Psoas muscle (tissue), 8 donors: Measurements from ENCODE around the gene SLC30A2. TPM values are rescaled to one million over a fixed set of nuclear protein-coding genes. Genes with fewer than 3 reads are reported as not detected.

ENCODE experiments used
- ATAC-seq, 4 donors: fragments of 200-7000 bp; cut with Tn5 transposase; one replicate each; pipeline ENCODE4 v1.9.1; 2020; ENCODE audit warnings: moderate library complexity in 3 of 4, mild to moderate bottlenecking in 2 of 4
- DNase-seq, 2 donors: peaks; one replicate each; pipeline ENCODE4 v3.0.0-alpha.2; 2020
- H3K27ac ChIP-seq: fragments of 200-600 bp; one replicate; pipeline ENCODE4 v1.8.0; 2022
- H3K27me3 ChIP-seq, 3 donors: fragments of 200-600 bp in 1 of 3; one replicate each; pipeline versions ENCODE4 v1.6.1 to v1.8.0; 2013 to 2022; ENCODE audit warnings: low read length in 2 of 3, mild to moderate bottlenecking in 2 of 3, moderate library complexity in 1 of 3; ENCODE audit not compliant: insufficient read depth in 3 of 3
- H3K36me3 ChIP-seq, 2 donors: fragments of 200-600 bp in 1 of 2; one replicate each; pipeline versions ENCODE4 v1.6.1 to v1.8.0; 2013 to 2022; ENCODE audit warnings: low read depth in 1 of 2, mild to moderate bottlenecking in 1 of 2, moderate library complexity in 1 of 2; ENCODE audit not compliant: insufficient read depth in 1 of 2
- H3K4me1 ChIP-seq: fragments of 200-600 bp; one replicate; pipeline ENCODE4 v1.8.0; 2022
- H3K4me3 ChIP-seq: fragments of 200-600 bp; one replicate; pipeline ENCODE4 v1.8.0; 2022; ENCODE audit warnings: mild to moderate bottlenecking
- H3K9me3 ChIP-seq: fragments of 200-600 bp; one replicate; pipeline ENCODE4 v1.8.0; 2022
- WGBS, 3 donors: extraction: QIAGEN DNeasy Blood & Tissue Kit; methylation state at CpG; one replicate each; pipeline versions ENCODE4 v1.1.6 to v1.1.7; 2013; 5-methylcytosine and 5-hydroxymethylcytosine counted together
- intact Hi-C, 2 donors: fragments of 100-400 bp; cut with DNase I; formaldehyde crosslinking; loops; one replicate each; pipeline versions ENCODE4 v1.11.0 to v1.14.2; 2022
- polyA plus RNA-seq, 3 donors: library from polyadenylated mRNA; stranded (reverse); fragments of 200-250 nt; gene quantifications; one replicate each; pipeline ENCODE4 v1.2.3, GENCODE V29; 2013
- total RNA-seq, 4 donors: library from RNA; stranded (reverse); fragmentation: NEBNext Ultra II Directional in 2 of 4; extraction: Animal tissue kit (Norgen Biotek cat#: 25700) in 2 of 4; gene quantifications; one replicate each; pipeline versions ENCODE4 v1.2.1 to v1.2.4, GENCODE V29; 2021 to 2023
- TF ChIP-seq, protein P1 (sequence below): fragments of 200-600 bp; IDR thresholded peaks from one replicate; pipeline ENCODE4 v1.8.0; 2022; ENCODE audit warnings: antibody characterized with exemption
- donor health status: healthy with polysubstance abuse.
- donor health status: DM: no; HTN: no; CAD: no; lungs with moderate emphysema.
- donor health status: Bipolar disorder and iron deficiency.
- donor health status: healthy.
- donor health status: DM: yes; HTN: yes; CAD: no.
- donor health status: DM: no; HTN: no; CAD: no.
- donor health status: DM: no; HTN: no; CAD: no.
- donor health status: DM: yes; HTN: yes; CAD: no.

The SLC30A2 gene
- total and polyA plus RNA-seq, 7 donors: 0.21 to 7.8 (median 1.2) TPM

DNA sequence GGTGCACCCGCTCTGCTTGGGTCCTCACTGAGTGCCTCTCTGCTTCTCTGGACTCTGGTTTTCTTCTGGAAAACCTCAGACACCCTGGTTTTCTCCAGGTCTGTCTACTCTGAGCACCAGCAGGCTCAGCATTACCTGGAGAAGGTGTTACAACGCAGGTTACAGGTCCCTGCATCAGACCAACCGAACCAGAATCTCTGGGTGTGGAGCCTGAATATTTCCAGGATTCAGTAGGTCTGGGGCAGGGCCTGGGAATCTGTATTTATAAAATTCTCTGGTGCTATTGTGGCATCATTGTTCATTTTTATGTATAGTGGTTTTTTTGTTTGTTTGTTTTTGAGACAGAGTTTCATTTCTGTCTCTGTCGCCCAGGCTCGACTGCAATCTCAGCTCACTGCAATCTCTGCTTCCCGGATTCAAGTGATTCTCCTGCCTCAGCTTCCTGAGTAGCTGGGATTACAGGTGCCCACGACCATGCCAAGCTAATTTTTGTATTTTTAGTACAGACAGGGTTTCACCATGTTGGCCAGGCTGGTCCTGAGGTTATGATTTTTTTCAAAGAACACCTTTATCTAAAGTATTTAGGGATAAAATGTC, 1.5 kb upstream of the SLC30A2 start:
- peak overlapping the region; percentile 88 for H3K27ac ChIP-seq
- peaks cover 0 to 8% (median 0%) of the 10 kb centered on the region in 3 donors for H3K27me3 ChIP-seq
- intact Hi-C loops: no loop called here
- no peak overlapping the region for H3K4me3 ChIP-seq
- WGBS, 3 donors: 74 to 82% (median 78%) methylated on average over 7 of the region's 7 CpGs
- DNase-seq (no peak), ATAC-seq (peak in 3 of 4 donors; percentile 0 to 2 (median 1))
- TF ChIP-seq, protein P1, sequence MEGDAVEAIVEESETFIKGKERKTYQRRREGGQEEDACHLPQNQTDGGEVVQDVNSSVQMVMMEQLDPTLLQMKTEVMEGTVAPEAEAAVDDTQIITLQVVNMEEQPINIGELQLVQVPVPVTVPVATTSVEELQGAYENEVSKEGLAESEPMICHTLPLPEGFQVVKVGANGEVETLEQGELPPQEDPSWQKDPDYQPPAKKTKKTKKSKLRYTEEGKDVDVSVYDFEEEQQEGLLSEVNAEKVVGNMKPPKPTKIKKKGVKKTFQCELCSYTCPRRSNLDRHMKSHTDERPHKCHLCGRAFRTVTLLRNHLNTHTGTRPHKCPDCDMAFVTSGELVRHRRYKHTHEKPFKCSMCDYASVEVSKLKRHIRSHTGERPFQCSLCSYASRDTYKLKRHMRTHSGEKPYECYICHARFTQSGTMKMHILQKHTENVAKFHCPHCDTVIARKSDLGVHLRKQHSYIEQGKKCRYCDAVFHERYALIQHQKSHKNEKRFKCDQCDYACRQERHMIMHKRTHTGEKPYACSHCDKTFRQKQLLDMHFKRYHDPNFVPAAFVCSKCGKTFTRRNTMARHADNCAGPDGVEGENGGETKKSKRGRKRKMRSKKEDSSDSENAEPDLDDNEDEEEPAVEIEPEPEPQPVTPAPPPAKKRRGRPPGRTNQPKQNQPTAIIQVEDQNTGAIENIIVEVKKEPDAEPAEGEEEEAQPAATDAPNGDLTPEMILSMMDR: no peak
- peaks cover 7% of the 10 kb centered on the region for H3K4me1 ChIP-seq
- peaks cover 0 to 17% of the 10 kb centered on the region in 2 donors for H3K36me3 ChIP-seq
- H3K9me3 ChIP-seq: no peaks in the 10 kb centered on the region

DNA sequence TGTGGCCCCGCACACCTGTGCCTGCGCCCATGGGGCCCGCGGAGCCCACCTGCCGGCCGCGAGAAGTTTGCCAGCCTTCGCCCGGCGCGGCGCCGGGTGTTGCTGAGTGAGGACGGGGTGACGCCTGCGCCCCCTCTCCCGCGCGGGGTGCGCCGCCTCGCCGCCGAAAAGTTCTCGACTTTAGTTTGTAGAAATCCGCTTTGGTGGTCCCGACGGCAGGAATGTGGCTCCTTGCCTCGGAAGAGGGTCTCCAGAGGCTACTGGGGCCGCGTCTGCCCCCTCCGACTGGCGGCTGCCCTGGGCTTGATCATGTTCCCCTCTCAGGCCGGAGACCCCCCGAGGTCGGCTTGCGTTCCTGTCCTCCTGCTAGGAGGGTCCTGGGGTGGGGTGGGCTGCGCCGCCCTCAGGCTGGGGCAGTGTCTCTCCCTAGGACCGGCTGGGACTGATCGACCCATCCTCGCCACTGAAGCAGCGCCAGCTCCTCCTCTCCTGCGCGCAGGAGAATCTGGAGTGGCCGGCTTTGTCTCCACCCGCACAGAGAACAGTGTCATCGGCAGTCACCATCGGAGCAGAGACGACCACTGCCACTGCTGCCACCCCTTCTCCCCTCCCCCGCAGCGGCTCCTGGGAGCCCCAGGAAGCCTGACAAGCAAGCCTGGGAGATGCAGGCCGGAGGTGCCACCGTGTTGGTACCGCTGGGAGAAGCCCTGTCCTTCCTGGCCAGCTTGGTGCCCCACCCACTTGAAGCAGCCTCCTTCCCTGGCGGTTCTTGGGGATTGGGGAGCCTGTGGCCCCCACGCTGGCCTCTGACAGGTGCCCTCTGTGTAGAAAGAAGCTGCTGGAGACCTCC, 553 bp upstream of the SLC30A2 start:
- peaks cover 7% of the 10 kb centered on the region for H3K4me1 ChIP-seq
- H3K27ac ChIP-seq: peak overlapping the region; percentile 88
- TF ChIP-seq, protein P1: no peak
- DNase-seq (peak in 1 of 2 donors; percentile 87), ATAC-seq (peak; percentile 5 to 19 (median 10))
- peaks cover 0 to 8% (median 0%) of the 10 kb centered on the region in 3 donors for H3K27me3 ChIP-seq
- intact Hi-C loops: no loop called here
- H3K9me3 ChIP-seq: no peaks in the 10 kb centered on the region
- peak overlapping the region; percentile 53 for H3K4me3 ChIP-seq
- WGBS, 3 donors: 6 to 16% (median 7%) methylated on average over 49 to 57 of the region's 57 CpGs
- H3K36me3 ChIP-seq: peaks cover 0 to 8% of the 10 kb centered on the region in 2 donors

DNA sequence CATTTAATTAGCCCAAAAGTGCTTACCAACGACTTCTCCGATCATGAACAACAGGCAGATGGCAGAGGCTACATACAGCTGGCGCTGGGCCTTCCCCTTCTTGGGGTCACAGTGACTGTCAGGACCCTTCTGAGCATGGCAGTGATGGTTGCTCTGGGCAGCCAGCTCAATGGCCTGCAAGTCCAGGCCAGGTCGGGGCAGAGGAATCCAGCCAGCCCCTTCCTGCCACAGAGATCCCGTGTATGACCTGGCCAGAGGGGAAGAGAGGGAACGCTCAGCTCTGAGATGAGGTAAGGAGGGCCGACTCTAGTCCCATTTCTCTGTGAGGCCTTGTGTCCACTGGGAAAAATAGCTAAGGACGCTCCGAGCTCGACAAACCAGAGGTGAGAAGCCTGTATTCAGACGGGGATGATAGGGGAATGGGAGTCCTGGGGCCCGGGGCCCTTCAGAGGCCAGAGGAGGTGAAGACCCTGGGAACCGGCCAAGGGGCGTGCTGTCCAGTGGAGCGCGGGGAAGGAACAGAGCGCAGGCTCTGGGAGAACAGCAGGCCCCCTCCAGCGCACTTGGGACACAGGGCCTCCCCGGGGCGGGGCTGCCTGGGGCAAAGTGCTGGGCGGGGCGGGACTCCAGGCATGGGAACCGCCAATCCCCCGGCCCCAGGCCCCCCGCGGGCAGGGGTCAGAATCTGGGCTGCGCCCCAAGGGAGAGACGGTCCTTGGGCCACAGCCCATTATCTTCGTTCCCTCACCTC, 772 bp downstream of the SLC30A2 start:
- H3K4me3 ChIP-seq: peak overlapping the region; percentile 53
- H3K27me3 ChIP-seq: peaks cover 0 to 8% (median 0%) of the 10 kb centered on the region in 3 donors
- TF ChIP-seq, protein P1: no peak
- DNase-seq (peak in 1 of 2 donors; percentile 29), ATAC-seq (peak in 2 of 4 donors; percentile 0 to 5)
- whole genome bisulfite sequencing, 3 donors: 37 to 61% (median 38%) methylated on average over 20 to 29 of the region's 29 CpGs
- H3K36me3 ChIP-seq: no peaks in the 10 kb centered on the region
- H3K4me1 ChIP-seq: peaks cover 7% of the 10 kb centered on the region
- no peaks in the 10 kb centered on the region for H3K9me3 ChIP-seq
- intact Hi-C loops: no loop called here
- peak overlapping the region; percentile 54 for H3K27ac ChIP-seq

DNA sequence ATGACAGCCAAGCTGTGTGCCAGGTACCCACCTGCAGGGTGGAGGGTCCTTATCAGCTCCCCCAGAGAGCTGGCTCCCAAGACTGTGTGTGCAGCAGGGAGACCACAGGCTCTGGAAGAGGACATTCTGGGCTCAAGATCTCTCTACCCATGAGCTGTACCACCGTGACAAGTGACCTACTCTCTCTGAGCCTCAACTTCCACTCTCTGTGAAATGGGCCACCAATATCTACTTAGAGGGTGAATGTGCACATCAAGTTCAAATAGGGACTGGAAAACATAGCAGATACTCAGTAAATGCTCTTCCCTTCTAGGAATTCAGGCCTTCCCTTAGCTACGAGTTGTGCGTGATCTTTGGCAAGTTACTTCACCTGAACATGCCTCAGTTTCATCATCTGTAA, 1.5 kb downstream of the SLC30A2 start:
- Histone ChIP-seq H3K4me3 (no peak overlapping the region), H3K27me3 (peaks cover 0 to 8% (median 0%) of the 10 kb centered on the region in 3 donors), H3K4me1 (peaks cover 7% of the 10 kb centered on the region), H3K36me3 (no peaks in the 10 kb centered on the region), H3K9me3 (no peaks in the 10 kb centered on the region), H3K27ac (no peak overlapping the region)
- TF ChIP-seq, protein P1: no peak
- ATAC-seq: no peak
- intact Hi-C loops: no loop called here
- 86 to 94% (median 92%) methylated on average over 3 of the region's 3 CpGs for WGBS, 3 donors
- DNase-seq: no peak
